Upper lobe of right lung (tissue), 1 donor: ENCODE results near the gene BSND. TPM values are rescaled to one million over a fixed set of nuclear protein-coding genes. Genes with fewer than 3 reads are reported as not detected.

Source experiments
- ATAC-seq: fragments of 200-7000 bp; cut with Tn5 transposase; one replicate; pipeline ENCODE4 v1.9.1; 2020; ENCODE audit warnings: mild to moderate bottlenecking, moderate library complexity
- DNase-seq: peaks from one replicate; pipeline ENCODE4 v3.0.0-alpha.2; 2020
- H3K27ac ChIP-seq: fragments of 200-600 bp; one replicate; pipeline ENCODE4 v1.8.0; 2022
- H3K27me3 ChIP-seq: fragments of 200-600 bp; one replicate; pipeline ENCODE4 v1.8.0; 2022; ENCODE audit warnings: mild to moderate bottlenecking
- H3K36me3 ChIP-seq: fragments of 200-600 bp; one replicate; pipeline ENCODE4 v1.8.0; 2022
- H3K4me1 ChIP-seq: fragments of 200-600 bp; one replicate; pipeline ENCODE4 v1.8.0; 2022
- H3K4me3 ChIP-seq: fragments of 200-600 bp; one replicate; pipeline ENCODE4 v1.8.0; 2022; ENCODE audit warnings: mild to moderate bottlenecking
- H3K9me3 ChIP-seq: fragments of 200-600 bp; one replicate; pipeline ENCODE4 v1.8.0; 2022
- intact Hi-C: fragments of 100-400 bp; cut with DNase I; formaldehyde crosslinking; loops from one replicate; pipeline ENCODE4 v1.11.0; 2022
- long read RNA-seq: library from polyadenylated mRNA; unstranded; transcript quantifications from one replicate; pipeline ENCODE4 v2.0.0, GENCODE V29; 2021
- total RNA-seq: library from RNA; stranded (reverse); fragmentation: NEBNext Ultra II Directional; extraction: Animal tissue kit (Norgen Biotek cat#: 25700); gene quantifications from one replicate; pipeline ENCODE4 v1.2.1, GENCODE V29; 2021
- TF ChIP-seq, protein P1 (sequence below): fragments of 200-600 bp; IDR thresholded peaks from one replicate; pipeline ENCODE4 v1.8.0; 2022; ENCODE audit warnings: antibody characterized with exemption
- donor health status: DM: no; HTN: yes; CAD: no; lungs with severe emphysema.

Gene BSND
- total RNA-seq = not detected
- long read RNA-seq = 0 reads

DNA sequence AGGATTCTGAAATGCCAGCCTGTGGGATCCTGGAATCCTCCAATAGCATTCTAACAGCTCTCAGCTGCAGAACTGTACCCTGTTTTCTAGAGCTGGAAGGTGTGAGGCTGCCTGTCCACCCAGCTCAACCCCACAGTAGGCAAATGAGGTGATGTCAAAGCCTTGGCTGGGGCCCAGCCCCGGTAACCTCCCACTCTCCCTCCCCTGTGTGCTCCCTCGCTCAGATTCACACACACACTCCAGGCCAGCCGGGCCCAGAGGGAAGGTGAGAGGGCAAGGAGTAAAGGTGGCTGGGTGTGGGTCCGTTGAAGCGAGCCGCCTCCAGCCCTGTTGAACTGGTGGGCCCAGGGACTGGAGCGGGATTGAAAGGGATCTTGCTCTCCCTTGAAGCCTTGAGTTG is at the start of gene BSND:
BSND (plus strand) TSS at position 257 of the 400 bp plus-strand sequence. CDS start 254 bp downstream, outside the sequence.
- H3K27ac ChIP-seq = no peak within 1 kb of the TSS
- no peak for DNase-seq
- H3K27me3 ChIP-seq = peaks cover 54% of the 10 kb centered on the region
- H3K4me3 ChIP-seq = no peak within 1 kb of the TSS
- no peak for ATAC-seq
- no peaks in the 10 kb centered on the region for H3K36me3 ChIP-seq
- intact Hi-C loops = loop anchor here (5.0 kb wide), 1 partner anchor 51 kb away; no protein-coding TSS in a partner anchor
- H3K9me3 ChIP-seq = no peaks in the 10 kb centered on the region
- H3K4me1 ChIP-seq = no peaks in the 10 kb centered on the region
- TF ChIP-seq, protein P1, sequence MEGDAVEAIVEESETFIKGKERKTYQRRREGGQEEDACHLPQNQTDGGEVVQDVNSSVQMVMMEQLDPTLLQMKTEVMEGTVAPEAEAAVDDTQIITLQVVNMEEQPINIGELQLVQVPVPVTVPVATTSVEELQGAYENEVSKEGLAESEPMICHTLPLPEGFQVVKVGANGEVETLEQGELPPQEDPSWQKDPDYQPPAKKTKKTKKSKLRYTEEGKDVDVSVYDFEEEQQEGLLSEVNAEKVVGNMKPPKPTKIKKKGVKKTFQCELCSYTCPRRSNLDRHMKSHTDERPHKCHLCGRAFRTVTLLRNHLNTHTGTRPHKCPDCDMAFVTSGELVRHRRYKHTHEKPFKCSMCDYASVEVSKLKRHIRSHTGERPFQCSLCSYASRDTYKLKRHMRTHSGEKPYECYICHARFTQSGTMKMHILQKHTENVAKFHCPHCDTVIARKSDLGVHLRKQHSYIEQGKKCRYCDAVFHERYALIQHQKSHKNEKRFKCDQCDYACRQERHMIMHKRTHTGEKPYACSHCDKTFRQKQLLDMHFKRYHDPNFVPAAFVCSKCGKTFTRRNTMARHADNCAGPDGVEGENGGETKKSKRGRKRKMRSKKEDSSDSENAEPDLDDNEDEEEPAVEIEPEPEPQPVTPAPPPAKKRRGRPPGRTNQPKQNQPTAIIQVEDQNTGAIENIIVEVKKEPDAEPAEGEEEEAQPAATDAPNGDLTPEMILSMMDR = no peak

DNA sequence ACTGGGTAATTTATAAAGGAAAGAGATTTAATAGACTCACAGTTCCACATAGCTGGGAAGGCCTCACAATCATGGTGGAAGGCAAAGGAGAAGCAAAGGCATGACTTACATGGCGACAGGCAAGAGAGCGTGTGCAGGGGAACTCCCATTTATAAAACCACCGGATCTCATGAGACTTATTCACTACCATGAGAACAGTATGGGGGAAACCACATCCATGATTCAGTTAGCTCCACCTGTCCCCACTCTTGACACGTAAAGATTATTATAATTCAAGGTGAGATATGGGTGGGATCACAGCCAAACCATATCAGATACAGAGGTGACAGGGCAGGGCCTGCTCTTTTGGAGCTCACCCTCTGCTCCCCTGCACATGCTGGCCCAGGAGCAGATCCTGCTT is 49.7 kb upstream of the BSND start:
- no peak for ATAC-seq
- no peaks in the 10 kb centered on the region for H3K36me3 ChIP-seq
- H3K27me3 ChIP-seq = no peaks in the 10 kb centered on the region
- H3K27ac ChIP-seq = no peak overlapping the region
- DNase-seq = no peak
- intact Hi-C loops = loop anchor here (5.0 kb wide), 1 partner anchor 48 kb away; the partner anchor contains the start of gene BSND
- peaks cover 3% of the 10 kb centered on the region for H3K4me1 ChIP-seq
- TF ChIP-seq, protein P1 = no peak
- no peak overlapping the region for H3K4me3 ChIP-seq
- no peaks in the 10 kb centered on the region for H3K9me3 ChIP-seq

GRCh38 chr1:54950006-54950368 is 48.7 kb upstream of the BSND start:
- H3K4me1 ChIP-seq = peaks cover 3% of the 10 kb centered on the region
- no peak overlapping the region for H3K27ac ChIP-seq
- DNase-seq = no peak
- no peak overlapping the region for H3K4me3 ChIP-seq
- TF ChIP-seq, protein P1 = no peak
- no peak for ATAC-seq
- no peaks in the 10 kb centered on the region for H3K27me3 ChIP-seq
- H3K36me3 ChIP-seq = no peaks in the 10 kb centered on the region
- no peaks in the 10 kb centered on the region for H3K9me3 ChIP-seq
- intact Hi-C loops = no loop called here

DNA sequence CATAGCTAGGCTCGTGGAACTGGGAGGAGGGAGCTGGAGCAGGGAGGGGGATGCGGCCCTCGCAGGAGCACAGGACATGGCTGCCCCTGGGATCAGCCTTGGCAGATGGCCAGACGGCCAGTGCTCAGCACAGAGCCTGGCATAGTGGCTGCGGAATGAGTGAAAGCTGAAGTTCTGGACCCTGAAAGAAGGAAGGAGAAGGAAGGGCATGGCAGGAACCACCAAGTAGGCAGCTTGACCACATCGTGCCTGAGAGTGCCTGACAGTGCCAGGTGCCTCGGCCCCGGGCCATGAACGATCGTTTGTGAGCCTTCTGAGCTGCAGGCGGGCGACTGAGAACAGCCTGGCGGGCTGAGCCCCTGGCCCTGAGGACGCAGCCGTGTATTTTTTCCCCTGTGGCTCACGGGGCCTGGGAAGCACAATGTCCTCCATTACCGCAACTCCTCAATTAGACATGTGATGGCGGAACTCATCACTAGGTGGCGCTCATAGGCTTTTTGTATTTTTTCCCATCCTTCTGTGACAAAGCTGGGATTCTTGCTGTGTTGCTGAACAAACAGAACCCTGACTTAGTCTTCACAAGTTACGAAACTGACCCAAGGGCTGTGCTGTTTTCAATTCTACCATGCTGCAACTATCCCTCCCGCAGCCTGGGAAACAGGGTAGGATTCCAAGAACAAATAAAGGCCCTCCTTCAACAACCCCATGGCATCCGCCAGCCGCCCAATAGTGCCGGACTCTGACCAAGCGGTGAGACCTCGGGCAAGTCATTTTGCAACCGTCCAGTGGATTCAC is 48.2 kb upstream of the BSND start:
- H3K36me3 ChIP-seq = no peaks in the 10 kb centered on the region
- TF ChIP-seq, protein P1 = peak; percentile 73
- no peaks in the 10 kb centered on the region for H3K9me3 ChIP-seq
- H3K27ac ChIP-seq = no peak overlapping the region
- H3K4me1 ChIP-seq = peaks cover 3% of the 10 kb centered on the region
- DNase-seq (peak; percentile 67), ATAC-seq (peak; percentile 93)
- no peaks in the 10 kb centered on the region for H3K27me3 ChIP-seq
- no peak overlapping the region for H3K4me3 ChIP-seq
- intact Hi-C loops = no loop called here

- peaks cover 3% of the 10 kb centered on the region for H3K4me1 ChIP-seq
- H3K9me3 ChIP-seq = no peaks in the 10 kb centered on the region
- no peak overlapping the region for H3K4me3 ChIP-seq
- H3K36me3 ChIP-seq = no peaks in the 10 kb centered on the region
- no peak overlapping the region for H3K27ac ChIP-seq
- ATAC-seq (no peak), DNase-seq (no peak)
- no peaks in the 10 kb centered on the region for H3K27me3 ChIP-seq
- intact Hi-C loops = no loop called here
- TF ChIP-seq, protein P1 = no peak
Measured at GRCh38 chr1:54951810-54952226, 46.9 kb upstream of the BSND start.
